Putamen (tissue), 1 donor: ENCODE results near the gene SLC38A9.
A peak's percentile ranks its signal among the peaks of the same experiment; 100 is the strongest.
"Not testable (repeated sequence)": the region's sequence is repeated elsewhere in the genome, so short reads cannot be mapped to it uniquely, and the experiment has no call there.

ENCODE experiments used
- DNase-seq: peaks from one replicate; pipeline ENCODE4 v3.0.0-alpha.2; 2016; ENCODE audit warnings: low spot score

Gene SLC38A9

DNA sequence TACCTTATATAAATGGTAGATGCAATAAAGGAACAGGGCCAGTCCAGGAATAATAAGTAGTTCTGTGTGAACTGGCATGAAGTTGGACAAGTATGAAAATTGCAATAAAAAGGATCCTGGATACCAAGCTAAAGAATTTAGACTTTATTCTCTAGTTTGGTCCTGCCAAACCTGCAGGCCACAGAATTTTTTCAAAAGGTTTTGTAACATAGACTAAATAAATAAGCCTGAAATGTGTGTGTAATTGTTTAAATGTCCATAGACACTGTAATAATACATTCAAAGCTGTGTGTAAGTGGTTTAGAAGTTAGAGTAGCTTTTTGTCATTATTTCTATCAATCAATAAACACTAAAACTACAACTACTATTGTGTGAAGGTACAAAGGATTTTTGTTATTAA is 101.6 kb downstream of the SLC38A9 start:
- DNase-seq, result no peak

DNA sequence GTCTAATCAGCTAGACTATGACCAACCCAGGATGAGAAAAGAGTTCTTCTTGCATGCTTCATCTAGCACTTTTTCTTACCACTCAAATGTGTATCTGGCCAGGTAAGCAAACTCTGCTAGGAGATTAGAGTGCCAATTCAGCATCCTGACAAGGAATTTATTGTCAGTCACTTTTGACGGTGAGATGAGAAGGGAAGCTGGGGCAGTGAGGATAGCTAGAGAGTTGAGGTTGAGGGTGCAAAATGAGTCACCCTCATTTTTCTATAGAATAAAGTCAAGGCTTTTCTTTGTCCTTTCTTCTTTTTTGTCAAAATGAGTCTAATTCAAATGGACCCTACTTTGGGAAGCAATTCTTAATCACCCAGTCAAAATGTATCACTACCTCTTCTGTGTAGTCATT is 102.7 kb downstream of the SLC38A9 start:
- no peak for DNase-seq

DNA sequence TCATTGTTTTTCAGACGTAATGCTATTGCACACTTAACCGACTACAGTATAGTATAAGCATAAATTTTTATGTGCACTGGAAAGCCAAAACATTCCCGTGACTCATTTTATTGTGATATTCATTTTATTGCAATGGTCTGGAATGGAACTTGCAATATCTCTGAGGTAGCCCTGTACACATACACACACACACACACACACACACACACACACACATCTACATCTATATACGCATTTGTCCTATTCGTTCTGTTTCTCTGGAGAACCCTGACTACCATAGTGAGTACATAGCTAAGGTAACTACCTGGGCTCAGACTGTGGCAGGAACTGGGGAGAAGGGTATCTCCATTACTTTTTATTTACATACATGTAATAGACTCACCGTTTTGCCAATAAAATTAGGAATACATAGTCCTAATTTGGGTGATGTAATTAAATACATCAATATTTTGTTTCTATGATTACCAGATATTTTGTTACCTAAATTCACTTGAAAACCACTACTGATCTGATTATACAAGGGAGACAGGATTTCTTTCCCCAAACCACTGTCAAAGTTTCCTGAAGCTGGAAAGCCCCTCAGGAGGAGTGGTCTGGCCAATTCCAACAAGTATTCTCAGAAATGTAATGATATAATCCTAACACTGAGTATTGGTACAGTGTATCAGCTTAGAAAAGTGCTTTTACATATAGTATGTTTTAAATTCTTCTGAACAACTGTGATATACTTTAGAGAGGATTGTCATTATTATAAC is 103.4 kb downstream of the SLC38A9 start:
- DNase-seq, result no peak

DNA sequence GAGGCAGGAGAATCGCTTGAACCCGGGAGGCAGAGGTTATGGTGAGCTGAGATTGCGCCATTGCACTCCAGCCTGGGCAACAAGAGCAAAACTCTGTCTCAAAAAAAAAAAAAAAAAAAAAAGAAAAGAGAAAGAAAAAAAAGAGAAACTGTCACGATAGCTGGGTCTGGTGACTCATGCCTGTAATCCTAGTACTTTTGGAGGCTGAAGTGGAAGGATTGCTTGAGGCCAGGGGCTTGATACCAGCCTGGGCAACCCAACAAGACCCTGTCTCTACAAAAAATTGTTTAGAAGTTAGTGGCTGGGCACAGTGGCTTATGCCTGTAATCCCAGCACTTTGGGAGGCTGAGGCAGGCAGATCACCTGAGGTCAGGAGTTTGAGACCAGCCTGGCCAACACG is 104.8 kb downstream of the SLC38A9 start:
- DNase-seq, result not testable (repeated sequence)

DNA sequence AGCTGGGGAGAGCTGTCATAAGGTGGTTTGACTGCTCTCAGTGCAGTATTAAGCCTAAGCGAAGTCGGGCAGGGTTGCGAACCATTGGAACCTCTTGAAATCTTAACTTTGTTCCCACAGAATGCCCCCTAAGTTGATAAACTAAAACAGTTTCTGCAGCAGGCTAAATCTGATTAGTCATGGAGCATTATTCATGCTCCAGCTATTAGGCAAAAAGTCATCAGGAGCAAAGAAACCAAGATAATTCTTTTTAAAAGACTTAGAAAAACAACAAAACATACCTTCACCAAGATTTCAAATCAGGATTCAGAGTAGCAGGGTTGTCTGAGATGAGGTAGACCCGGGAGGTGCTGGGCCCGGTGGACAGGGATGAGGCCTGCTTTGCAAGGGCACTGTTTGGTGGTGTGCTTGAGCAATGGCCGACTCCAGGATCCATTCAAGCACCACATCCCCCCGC is 107.5 kb downstream of the SLC38A9 start:
- DNase-seq, result no peak

DNA sequence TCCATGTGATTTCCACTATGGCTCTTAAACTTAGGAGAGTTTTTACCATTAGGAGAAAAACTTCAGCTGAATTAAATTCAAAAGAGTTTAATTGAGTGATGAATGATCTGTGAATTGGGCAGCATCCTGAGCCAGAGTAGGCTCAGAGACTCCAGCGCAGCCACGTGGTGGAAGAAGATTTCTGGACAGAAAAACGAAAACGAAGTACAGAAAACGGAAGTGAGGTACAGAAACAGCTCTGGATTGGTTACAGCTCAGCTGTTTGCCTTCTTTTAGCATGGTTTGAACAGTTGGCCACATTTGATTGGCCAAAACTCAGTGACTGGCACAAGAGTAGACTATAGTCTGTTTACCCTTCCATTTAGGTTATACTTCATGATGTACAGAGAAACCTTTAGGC is 108.2 kb downstream of the SLC38A9 start:
- peak; percentile 81 for DNase-seq

DNA sequence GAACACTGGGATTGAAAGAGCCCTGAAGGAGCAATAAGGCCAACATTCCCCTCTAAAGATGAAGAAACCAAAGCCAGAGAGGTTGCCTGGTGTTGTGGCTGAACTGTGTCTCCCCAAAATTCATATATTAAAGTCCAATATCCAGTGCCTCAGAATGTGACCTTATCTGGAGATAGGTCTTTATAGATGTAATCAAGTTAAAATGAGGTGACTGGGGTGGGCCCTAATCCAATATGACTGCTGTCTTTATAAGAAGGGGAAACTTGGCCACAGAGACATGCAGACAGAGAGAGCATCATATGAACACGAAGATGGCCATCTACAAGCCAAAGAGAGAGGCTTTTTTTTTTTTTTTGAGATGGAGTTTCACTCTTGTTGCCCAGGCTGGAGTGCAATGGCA is 110.5 kb downstream of the SLC38A9 start:
- no peak for DNase-seq

DNA sequence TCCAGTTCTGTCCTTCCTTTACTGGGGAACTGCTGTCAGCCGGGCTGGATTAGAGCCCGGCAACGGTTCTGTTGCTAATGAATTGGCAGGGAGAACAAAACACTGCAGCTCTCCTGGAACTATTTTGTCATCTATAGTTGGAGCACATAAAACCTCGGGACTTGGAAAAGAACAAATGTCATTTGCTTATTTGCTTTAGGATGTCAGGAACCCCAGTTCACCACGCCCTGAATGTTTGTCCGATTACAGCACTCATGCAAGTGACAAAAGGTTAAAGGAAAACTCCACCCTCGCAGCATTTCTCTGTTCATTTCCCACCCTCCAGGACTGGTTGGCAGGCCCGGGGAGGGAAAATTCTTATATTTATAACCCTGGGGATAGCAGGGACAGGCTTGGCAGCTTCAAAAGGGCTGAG is 110.9 kb downstream of the SLC38A9 start:
- peak; percentile 86 for DNase-seq

DNA sequence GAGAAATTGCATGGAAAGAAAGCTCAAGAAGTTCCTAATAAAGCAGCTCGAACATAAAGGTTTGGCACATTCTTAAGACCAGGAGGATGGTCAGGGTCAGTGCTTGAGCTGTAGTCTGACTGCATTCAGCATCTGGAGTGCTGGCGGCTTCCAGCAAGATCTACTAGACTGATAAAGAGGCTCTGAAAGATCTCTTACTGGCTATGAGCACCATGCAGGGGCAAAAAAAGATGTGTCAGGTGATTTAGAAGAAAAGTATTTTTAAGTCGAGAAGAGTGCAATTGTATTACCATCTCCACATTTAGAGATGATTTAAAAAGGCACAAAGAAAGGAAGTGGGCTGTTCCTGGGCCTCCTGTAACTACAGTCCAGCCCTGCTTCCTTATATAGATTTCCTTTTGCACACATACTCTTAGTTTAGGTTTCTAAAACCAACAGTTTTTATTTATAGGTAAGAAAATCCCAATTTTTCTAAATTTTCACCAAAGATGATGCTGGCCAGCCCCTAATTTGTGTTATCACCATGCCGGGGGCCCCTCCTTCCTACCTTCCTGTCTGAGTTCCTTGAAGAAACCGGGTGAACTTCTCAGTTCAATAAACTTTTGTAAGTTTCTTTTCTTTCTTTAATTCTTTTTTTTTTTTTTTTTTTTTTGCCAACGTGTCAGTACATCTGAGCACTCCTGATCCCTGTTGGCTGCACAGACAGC is 111.5 kb downstream of the SLC38A9 start:
- DNase-seq, result no peak

DNA sequence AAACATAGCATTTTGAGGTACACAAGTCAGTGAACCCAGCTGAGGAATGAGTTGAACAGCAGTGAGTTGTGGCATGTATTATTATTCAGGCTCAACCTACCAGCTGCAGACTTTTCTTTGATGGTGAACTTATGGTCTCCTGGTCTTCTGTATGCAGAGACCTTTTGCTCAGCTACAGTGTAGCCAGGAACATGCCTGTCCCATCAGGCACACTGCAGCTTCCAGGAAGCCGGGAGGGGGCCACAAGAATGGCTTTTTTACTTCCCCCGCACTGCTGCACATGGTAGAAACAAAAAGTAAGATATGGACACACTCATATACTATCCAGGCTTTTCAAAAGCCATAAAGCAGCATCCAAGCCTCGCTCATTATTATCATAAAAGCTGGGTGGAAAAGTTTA is 112.0 kb downstream of the SLC38A9 start:
- DNase-seq, result no peak

DNA sequence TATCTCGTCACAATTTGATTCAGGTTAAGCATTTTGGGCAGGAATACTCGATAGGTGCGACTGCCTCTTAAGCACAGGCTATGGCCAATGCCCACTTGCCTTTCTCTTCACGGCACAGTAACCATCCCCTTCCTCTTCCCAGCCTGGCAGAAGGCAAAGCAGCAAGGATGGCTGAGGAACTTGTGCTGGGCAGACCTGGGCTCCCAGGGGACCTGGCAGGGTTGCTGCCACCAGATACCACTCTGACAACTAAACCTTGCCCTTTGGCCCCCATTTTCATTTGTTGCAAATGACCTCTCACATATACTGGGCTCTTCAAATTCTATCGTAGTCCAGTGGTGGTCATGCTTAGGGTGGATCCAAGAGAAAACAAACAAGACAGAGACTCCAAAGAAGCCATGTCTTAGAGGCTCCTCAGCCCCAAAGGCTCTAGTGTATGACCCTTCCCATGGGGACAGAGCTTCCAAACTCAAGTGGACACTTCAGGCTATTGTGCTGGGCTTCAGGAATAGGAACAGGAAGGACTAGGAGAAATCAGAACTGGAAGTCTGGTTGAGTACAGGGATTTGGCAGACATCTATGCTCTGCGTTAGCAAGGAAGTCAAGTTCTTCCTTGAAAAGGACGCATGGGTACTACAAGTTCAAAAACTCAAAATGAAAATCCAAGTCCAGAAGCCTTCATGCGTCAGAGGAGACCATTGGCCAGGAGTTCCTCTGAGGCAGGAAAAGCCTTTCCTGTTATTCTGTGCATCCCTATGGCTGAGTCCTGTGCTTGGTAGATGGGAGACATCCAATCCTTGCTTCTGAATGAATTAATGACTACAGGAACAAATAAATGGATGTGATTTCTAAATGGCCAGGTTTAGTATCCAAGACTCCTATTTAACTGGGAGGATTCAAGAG is 112.7 kb downstream of the SLC38A9 start:
- DNase-seq, result no peak

DNA sequence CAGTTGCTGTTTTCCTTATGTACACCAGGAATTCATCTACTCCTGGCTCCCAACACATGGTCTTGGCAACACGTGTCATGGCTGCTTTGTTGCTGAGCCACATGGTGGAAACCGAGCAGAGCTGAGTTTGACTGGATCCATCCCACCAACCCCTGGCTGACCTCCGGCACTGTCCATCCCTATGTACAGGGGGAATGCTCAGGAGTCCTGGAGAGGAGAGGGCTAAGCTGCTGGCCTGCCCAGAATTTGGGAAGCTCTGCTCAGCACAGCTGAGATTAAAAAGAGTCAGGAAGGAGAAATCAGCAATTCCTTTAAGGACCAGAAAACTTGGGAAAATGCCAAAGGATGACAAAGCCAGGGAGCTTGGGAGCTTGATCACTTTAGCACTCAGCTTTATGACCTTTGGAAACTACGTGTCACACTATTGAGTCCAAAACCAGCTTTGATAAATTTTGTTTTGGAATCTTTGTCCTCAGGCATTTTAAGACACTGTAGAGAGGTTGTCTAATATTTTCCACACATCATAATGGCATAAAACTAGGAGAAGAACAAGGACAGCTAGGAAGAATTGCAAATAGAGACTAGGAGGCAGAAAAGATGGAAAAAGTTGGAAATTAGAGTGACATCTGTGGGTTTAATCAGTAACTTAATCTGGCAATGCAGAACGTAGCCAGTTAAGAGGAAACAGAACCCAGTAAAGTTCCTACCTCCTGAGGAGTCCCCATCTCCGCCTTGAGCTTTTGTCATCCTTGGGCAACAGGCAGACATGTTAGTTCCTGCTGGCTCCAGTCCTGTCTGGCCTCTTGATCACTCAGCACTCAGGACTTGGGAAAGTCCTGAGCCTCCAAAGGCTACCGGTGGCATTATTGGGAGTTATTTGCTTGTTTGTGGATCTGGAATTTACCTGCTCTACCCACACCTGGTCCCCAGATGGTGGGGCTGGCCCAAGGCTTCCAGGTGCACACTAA is 114.8 kb downstream of the SLC38A9 start:
- DNase-seq, result no peak

DNA sequence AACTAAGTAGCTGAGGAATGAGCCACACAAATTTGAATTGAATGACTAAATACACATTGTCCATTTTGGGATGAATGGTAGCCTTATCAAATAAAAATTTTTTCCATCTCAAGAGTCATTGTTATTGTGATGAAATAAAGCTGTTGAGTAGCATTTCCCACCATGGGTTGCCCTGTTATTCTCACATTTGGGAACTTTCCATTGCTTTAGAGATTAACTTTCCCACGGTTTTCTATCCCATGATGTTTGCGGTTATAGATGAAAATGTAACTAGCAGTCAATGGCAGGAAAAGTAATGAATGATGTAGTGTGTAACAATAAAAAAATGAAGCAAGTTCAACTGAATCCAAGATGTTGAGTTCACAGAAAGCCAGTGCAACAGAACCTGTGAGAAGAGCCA is 117.5 kb downstream of the SLC38A9 start:
- no peak for DNase-seq

DNA sequence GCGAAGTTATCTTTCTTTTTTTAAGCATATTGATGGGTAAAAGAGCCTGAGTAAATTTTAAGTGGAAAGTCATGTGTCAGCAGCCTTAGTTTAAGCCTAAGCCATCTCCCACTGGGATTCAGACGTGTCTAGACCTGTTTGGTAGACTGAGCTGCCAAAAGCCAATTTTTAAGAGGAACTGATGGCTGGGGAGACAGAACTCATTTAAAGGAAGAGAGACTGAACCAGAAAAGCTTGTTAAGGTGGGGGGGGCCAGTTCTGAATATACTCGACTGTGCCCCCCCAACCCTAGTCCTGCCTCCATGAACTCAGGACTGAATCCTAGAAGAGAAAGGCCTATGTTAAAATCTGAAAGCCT is 119.0 kb downstream of the SLC38A9 start:
- DNase-seq, result no peak

DNA sequence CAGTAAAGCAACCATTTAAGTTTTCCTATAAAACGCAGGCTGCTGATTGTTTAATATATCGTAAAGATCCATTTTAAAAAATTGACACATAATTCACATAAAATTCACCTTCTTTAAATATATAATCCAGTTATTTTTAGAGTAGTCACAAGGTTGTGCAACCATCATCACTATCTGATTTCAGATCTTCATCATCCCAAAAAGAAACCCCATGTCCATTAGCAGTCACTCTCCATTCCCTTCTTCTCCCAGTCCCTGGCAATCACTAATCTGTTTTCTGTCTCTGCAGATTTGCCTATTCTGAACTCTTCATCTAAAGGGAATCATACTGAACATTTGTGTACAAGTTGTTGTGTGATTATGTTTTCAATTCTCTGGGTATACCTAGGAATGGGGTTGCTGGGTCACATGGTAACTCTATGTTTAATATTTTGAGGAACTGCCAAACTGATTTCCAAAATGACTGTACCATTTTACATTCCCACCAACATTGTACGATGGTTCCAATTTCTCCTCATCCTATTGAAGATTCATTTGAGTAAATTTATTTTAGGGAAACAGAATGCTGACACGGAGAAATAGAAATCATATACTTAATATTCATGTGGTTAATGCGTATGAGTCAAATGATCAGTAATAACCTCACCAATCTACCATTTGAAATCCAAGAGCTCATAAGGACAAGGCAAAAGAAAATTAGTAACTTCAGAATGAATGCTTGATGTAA is 119.6 kb downstream of the SLC38A9 start:
- DNase-seq, result no peak

DNA sequence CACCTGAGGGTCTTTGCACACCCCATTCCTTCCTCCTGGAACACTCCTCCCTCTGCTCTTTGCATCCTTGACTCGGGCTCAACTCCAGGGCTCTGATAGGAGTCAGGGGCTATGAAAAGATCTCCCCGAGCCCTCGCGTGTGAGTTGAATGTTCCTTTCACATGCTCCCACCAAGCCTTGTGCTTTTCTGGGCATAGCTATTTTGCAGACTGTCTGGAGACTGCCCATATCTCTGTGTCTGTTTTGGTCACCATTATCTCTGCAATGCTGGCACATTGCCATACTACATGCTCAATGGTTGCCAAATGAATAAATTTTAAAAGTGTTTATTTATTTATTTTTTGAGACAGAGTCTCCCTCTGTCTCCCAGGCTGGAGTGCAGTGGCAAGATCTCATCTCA is 120.4 kb downstream of the SLC38A9 start:
- DNase-seq, result no peak

DNA sequence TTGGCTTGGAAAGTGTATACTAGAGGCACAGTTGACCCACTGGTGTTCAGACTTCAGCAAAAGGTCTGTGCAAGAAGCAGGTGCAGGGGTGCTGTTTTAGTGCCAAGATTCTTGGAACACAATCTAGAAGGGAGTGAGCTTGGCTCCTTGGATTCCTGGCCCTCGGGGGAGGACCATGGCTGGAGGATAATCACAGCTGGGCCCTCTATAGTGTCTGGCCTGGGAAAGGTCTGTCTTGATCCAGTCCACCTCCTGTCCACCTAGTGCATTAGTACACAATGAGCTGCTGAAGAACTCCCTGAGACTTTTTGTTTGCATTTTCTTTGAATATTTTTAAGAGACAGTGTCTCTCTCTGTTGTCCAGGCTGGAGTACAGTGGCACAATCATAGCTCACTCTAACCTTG is 126.9 kb downstream of the SLC38A9 start:
- no peak for DNase-seq

DNA sequence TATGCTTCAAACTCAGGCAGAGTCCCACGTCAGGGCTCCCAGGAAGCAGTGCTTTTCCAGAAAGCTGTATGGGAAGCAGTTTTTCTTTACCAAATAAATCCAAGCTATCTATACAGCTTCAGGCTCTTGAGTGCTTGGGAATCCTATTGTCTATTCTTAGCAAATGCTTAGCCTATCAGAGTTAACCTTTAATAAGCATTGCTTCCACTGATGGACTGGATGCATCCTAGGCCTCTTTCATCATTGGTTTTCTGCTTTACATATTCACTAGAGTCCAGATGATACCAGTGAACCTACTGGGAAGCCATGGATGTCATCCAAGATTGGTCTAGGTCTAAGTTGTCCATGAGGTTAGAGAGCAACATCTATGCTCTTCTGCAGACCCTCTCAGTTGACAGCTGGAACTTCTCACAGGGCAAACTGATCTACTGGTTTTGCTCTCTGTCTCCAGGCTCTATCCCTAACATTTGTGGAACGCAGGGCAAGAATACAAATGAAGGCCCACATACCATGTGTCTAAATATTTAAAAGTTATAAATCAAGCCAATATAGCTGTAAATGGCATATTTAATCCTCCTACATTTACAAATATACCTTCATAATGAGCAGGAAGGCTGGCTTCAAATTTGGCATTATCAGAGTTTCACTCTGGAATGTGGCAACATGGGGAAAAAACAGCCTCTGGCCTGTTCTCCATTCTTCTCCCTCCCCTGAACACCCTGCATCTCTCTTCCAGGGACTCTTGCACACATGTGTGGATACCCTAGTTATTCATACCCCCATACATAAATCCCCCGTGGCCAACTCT is 127.5 kb downstream of the SLC38A9 start:
- DNase-seq, result no peak

DNA sequence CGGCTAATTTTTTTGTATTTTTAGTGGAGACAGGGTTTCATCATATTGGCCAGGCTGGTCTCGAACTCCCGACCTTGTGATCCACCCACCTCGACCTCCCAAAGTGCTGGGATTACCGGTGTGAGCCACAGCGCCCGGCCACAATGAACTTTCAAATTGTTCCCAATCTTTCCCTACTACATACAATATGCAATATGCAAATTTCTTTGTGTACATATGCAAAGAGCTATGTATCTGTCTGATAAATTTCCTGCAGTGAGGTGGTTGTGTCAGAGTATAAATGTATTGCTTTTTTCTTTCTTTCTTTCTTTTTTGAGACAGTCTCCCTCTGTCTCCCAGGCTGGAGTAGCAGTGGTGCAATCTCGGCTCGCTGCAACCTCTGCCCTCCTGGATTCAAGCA is 128.5 kb downstream of the SLC38A9 start:
- DNase-seq, result no peak

DNA sequence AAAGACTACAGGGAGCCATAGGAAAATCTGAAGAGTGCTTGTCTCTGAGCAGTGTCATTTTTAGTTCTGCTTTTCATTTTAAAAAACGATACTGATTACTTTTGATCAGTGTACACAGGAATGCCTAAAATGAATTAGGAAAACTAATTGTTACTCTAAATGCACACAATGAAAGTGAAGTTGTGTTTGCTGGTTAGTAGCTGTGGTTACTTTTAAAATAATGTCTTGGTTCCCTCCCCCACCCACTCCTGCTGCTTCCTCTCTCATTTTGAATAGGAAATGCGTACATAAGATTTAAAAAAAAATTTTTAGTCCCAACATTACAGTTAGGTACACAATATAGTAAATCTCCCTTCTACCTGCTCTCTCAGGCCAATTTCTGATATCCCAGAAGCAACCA is 129.9 kb downstream of the SLC38A9 start:
- no peak for DNase-seq
